Skeletal muscle satellite cell (primary cell): Measurements from ENCODE around the gene MGAT5B.

ENCODE experiments used
- H3K27me3 ChIP-seq: 2 replicates; pipeline ENCODE4 v1.7.0; 2013; ENCODE audit warnings: low read length; ENCODE audit not compliant: control insufficient read depth, insufficient read depth
- H3K36me3 ChIP-seq: 2 replicates; pipeline ENCODE4 v1.7.0; 2013; ENCODE audit warnings: mild to moderate bottlenecking, control low read depth, low read length; ENCODE audit not compliant: insufficient read depth
- H3K4me1 ChIP-seq: 2 replicates; pipeline ENCODE4 v1.7.0; 2013; ENCODE audit warnings: low read length; ENCODE audit not compliant: control insufficient read depth, insufficient read depth
- H3K4me2 ChIP-seq: 2 replicates; pipeline ENCODE4 v1.7.0; 2013; ENCODE audit warnings: mild to moderate bottlenecking, low read length
- H3K4me3 ChIP-seq: 2 replicates; pipeline ENCODE4 v1.7.0; 2013; ENCODE audit warnings: low read length
- H3K9ac ChIP-seq: 2 replicates; pipeline ENCODE4 v1.7.0; 2013; ENCODE audit warnings: mild to moderate bottlenecking, low read depth, low read length, moderate library complexity
- H3K9me3 ChIP-seq: replicated peaks from 2 replicates; pipeline ENCODE4 v1.7.0; 2013; ENCODE audit warnings: mild to moderate bottlenecking, control low read depth, low read length

Gene MGAT5B

GRCh38 chr17:76993651-76994050 is 125.4 kb downstream of the MGAT5B start:
- H3K27me3 ChIP-seq: peaks cover 61% of the 10 kb centered on the region
- no peaks in the 10 kb centered on the region for H3K9me3 ChIP-seq
- no peaks in the 10 kb centered on the region for H3K36me3 ChIP-seq
- H3K4me2 ChIP-seq: no peak overlapping the region
- no peak overlapping the region for H3K4me3 ChIP-seq
- H3K9ac ChIP-seq: no peak overlapping the region
- no peaks in the 10 kb centered on the region for H3K4me1 ChIP-seq

DNA sequence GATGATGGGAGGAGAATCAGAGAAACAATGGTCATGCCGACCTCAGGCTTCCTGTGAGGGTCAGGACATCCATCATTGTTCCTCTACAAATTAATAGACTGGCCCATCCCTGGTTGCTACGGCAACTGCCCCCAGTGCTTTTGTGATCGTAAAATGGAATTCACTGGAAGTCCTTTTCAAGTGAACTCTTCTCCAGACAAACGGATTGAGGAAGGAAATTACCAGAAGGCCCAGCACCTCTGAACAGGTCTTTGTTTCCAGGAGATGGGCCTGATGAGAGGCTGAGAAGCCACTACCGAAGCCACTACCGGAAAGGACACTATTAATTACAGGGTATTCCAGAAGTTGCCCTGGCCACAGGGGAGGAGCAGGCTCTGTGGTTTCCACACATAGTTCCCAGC is 126.0 kb downstream of the MGAT5B start:
- no peaks in the 10 kb centered on the region for H3K9me3 ChIP-seq
- no peaks in the 10 kb centered on the region for H3K4me1 ChIP-seq
- H3K4me2 ChIP-seq: no peak overlapping the region
- H3K36me3 ChIP-seq: no peaks in the 10 kb centered on the region
- H3K4me3 ChIP-seq: no peak overlapping the region
- no peak overlapping the region for H3K9ac ChIP-seq
- H3K27me3 ChIP-seq: peaks cover 61% of the 10 kb centered on the region

DNA sequence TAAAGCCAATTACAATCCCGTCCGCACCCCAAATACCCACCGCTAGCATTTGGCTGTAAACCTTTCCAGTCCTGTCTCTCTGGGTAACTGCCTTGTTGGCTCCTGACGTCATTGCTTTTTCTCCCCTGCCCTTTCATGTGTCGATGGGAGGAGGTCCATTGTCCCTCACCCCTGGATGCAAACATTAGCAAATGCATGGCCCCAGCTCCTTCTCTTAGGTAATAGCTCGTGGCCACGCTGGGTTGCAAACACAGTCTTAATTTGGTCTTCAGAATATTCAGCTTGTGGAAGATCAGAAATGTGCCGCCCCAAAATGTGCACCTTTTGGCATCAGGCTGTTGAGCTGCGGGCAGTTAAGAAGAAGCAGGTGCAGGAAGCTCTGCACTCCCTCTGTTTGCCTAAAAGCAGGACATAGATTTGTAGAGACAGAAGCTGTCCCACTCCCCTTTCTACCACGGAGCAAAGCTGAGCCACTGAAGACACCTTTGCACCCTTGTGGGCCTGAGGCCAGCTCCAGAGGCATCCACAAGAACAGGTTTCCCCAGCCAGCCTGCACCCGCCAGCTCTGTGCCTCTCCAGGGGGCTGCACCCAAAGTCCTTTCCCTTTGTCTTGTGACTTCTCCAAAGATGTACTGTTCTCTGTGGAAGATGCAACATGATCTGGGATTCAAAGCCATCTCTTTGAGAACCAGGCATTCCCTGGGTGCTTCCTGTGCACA is 127.3 kb downstream of the MGAT5B start:
- no peak overlapping the region for H3K4me3 ChIP-seq
- no peaks in the 10 kb centered on the region for H3K4me1 ChIP-seq
- no peak overlapping the region for H3K4me2 ChIP-seq
- H3K9ac ChIP-seq: no peak overlapping the region
- H3K9me3 ChIP-seq: no peaks in the 10 kb centered on the region
- peaks cover 54% of the 10 kb centered on the region for H3K27me3 ChIP-seq
- no peaks in the 10 kb centered on the region for H3K36me3 ChIP-seq

- no peak overlapping the region for H3K4me3 ChIP-seq
- peaks cover 2% of the 10 kb centered on the region for H3K4me1 ChIP-seq
Observed at GRCh38 chr17:76996741-76997694, 128.8 kb downstream of the MGAT5B start.

DNA sequence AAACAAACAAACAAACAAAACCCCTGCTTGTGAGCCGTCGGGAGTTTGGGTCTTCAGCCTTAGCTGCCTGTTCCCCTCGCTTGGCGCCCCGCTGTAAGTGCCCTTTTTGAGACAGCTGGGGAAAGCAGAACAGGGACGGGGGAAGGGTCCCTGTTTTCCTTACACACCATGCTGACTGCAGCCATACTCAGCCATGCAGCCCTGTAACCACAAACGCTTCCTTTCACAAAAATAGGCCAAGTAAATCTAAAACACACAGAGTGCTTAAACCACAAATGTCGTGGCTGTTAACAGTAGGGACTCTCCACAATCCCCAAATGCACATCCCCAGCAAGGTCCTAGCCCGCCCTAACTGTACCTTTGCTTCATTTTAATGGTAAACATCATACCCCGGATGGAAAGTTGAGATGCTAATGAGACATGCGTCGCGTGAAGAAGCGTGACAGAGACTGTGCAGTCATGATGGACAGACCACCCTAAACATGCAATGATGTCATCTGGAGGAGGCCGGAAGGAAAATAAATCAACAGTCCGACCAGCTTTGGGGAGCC is 129.9 kb downstream of the MGAT5B start:
- Histone ChIP-seq H3K4me2 (no peak overlapping the region), H3K36me3 (no peaks in the 10 kb centered on the region), H3K4me3 (no peak overlapping the region), H3K9ac (no peak overlapping the region), H3K9me3 (no peaks in the 10 kb centered on the region), H3K4me1 (peaks cover 9% of the 10 kb centered on the region), H3K27me3 (peaks cover 38% of the 10 kb centered on the region)

More at GRCh38 chr17:76996741-76997694, 128.8 kb downstream of the MGAT5B start:
- Histone ChIP-seq H3K36me3 (no peaks in the 10 kb centered on the region), H3K9ac (no peak overlapping the region), H3K27me3 (peaks cover 48% of the 10 kb centered on the region), H3K9me3 (no peaks in the 10 kb centered on the region), H3K4me2 (no peak overlapping the region)

- Histone ChIP-seq H3K9me3 (no peaks in the 10 kb centered on the region), H3K4me2 (no peak overlapping the region), H3K4me1 (peaks cover 9% of the 10 kb centered on the region), H3K9ac (no peak overlapping the region), H3K27me3 (peaks cover 33% of the 10 kb centered on the region), H3K36me3 (no peaks in the 10 kb centered on the region), H3K4me3 (no peak overlapping the region)
Observed at GRCh38 chr17:76998839-76999238, 130.6 kb downstream of the MGAT5B start.
